Neuron (in vitro differentiated cells): ENCODE measurements around the gene IGDCC3.
A peak's percentile ranks its signal among the peaks of the same experiment; 100 is the strongest.

Experiments used
- H2AFZ ChIP-seq: one replicate; pipeline ENCODE4 v1.6.1; 2013; ENCODE audit warnings: low read depth, mild to moderate bottlenecking, inconsistent platforms, low read length, moderate library complexity
- H3K27me3 ChIP-seq: one replicate; pipeline ENCODE4 v1.6.1; 2013; ENCODE audit warnings: low read length; ENCODE audit not compliant: insufficient read depth
- H3K36me3 ChIP-seq: one replicate; pipeline ENCODE4 v1.6.1; 2013; ENCODE audit warnings: low read length; ENCODE audit not compliant: insufficient read depth
- H3K4me1 ChIP-seq: one replicate; pipeline ENCODE4 v1.6.1; 2013; ENCODE audit warnings: low read length; ENCODE audit not compliant: insufficient read depth
- H3K4me3 ChIP-seq: 2 replicates; pipeline ENCODE4 v1.5.1; 2013; ENCODE audit warnings: mild to moderate bottlenecking, low read length, moderate library complexity
- H3K9me3 ChIP-seq: one replicate; pipeline ENCODE4 v1.6.1; 2013; ENCODE audit warnings: low read length

Gene IGDCC3

GRCh38 chr15:65305776-65306175, 72.0 kb downstream of the IGDCC3 start:
- Histone ChIP-seq H3K9me3 (no peaks in the 10 kb centered on the region), H3K4me3 (no peak overlapping the region), H3K36me3 (no peaks in the 10 kb centered on the region), H3K27me3 (no peaks in the 10 kb centered on the region), H3K4me1 (peaks cover 6% of the 10 kb centered on the region), H2AFZ (no peak overlapping the region)

- Histone ChIP-seq H3K4me1 (peaks cover 6% of the 10 kb centered on the region), H2AFZ (no peak overlapping the region), H3K36me3 (no peaks in the 10 kb centered on the region), H3K9me3 (no peaks in the 10 kb centered on the region), H3K4me3 (no peak overlapping the region), H3K27me3 (no peaks in the 10 kb centered on the region)
Observed at GRCh38 chr15:65305150-65305758, 72.5 kb downstream of the IGDCC3 start.

GRCh38 chr15:65304381-65305149, 73.2 kb downstream of the IGDCC3 start, which contains the start of gene RNU5B-1:
Gene RNU5B-1 (plus strand): TSS chr15:65304677.
- no peaks in the 10 kb centered on the region for H3K36me3 ChIP-seq
- no peaks in the 10 kb centered on the region for H3K27me3 ChIP-seq
- peaks cover 6% of the 10 kb centered on the region for H3K4me1 ChIP-seq
- H3K4me3 ChIP-seq = peak within 1 kb of the TSS; percentile 59
- peak within 1 kb of the TSS; percentile 91 for H2AFZ ChIP-seq
- no peaks in the 10 kb centered on the region for H3K9me3 ChIP-seq

- peak overlapping the region; percentile 91 for H2AFZ ChIP-seq
- H3K9me3 ChIP-seq = no peaks in the 10 kb centered on the region
- no peaks in the 10 kb centered on the region for H3K27me3 ChIP-seq
- no peaks in the 10 kb centered on the region for H3K36me3 ChIP-seq
- H3K4me1 ChIP-seq = peaks cover 6% of the 10 kb centered on the region
- peak overlapping the region; percentile 59 for H3K4me3 ChIP-seq
Observed at GRCh38 chr15:65303687-65304380, 74.0 kb downstream of the IGDCC3 start.

- Histone ChIP-seq H3K36me3 (no peaks in the 10 kb centered on the region), H2AFZ (no peak overlapping the region), H3K4me3 (no peak overlapping the region), H3K4me1 (peaks cover 6% of the 10 kb centered on the region), H3K27me3 (no peaks in the 10 kb centered on the region), H3K9me3 (no peaks in the 10 kb centered on the region)
Observed at GRCh38 chr15:65302061-65302460, 75.7 kb downstream of the IGDCC3 start.

- H3K36me3 ChIP-seq = no peaks in the 10 kb centered on the region
- H3K4me3 ChIP-seq = no peak overlapping the region
- no peaks in the 10 kb centered on the region for H3K27me3 ChIP-seq
- H2AFZ ChIP-seq = no peak overlapping the region
- peaks cover 6% of the 10 kb centered on the region for H3K4me1 ChIP-seq
- no peaks in the 10 kb centered on the region for H3K9me3 ChIP-seq
Observed at GRCh38 chr15:65300924-65301441, 76.8 kb downstream of the IGDCC3 start.

GRCh38 chr15:65298731-65299130, 79.1 kb downstream of the IGDCC3 start:
- Histone ChIP-seq H3K4me3 (no peak overlapping the region), H3K4me1 (peaks cover 5% of the 10 kb centered on the region), H2AFZ (no peak overlapping the region), H3K27me3 (no peaks in the 10 kb centered on the region), H3K9me3 (no peaks in the 10 kb centered on the region), H3K36me3 (no peaks in the 10 kb centered on the region)

- H3K4me1 ChIP-seq = peaks cover 2% of the 10 kb centered on the region
- no peaks in the 10 kb centered on the region for H3K9me3 ChIP-seq
- no peak overlapping the region for H3K4me3 ChIP-seq
- no peak overlapping the region for H2AFZ ChIP-seq
- H3K36me3 ChIP-seq = no peaks in the 10 kb centered on the region
- no peaks in the 10 kb centered on the region for H3K27me3 ChIP-seq
Observed at GRCh38 chr15:65292938-65293518, 84.8 kb downstream of the IGDCC3 start.

- no peaks in the 10 kb centered on the region for H3K9me3 ChIP-seq
- no peak overlapping the region for H2AFZ ChIP-seq
Observed at GRCh38 chr15:65290228-65290627, 87.6 kb downstream of the IGDCC3 start.

GRCh38 chr15:65289261-65289854, 88.4 kb downstream of the IGDCC3 start:
- Histone ChIP-seq H3K9me3 (no peaks in the 10 kb centered on the region), H3K4me1 (peaks cover 14% of the 10 kb centered on the region), H3K27me3 (no peaks in the 10 kb centered on the region), H2AFZ (no peak overlapping the region), H3K36me3 (no peaks in the 10 kb centered on the region), H3K4me3 (no peak overlapping the region)

More at GRCh38 chr15:65290228-65290627, 87.6 kb downstream of the IGDCC3 start:
- Histone ChIP-seq H3K4me3 (no peak overlapping the region), H3K36me3 (no peaks in the 10 kb centered on the region), H3K27me3 (no peaks in the 10 kb centered on the region), H3K4me1 (peaks cover 14% of the 10 kb centered on the region)

- peaks cover 12% of the 10 kb centered on the region for H3K4me1 ChIP-seq
- no peaks in the 10 kb centered on the region for H3K27me3 ChIP-seq
- peak overlapping the region; percentile 38 for H2AFZ ChIP-seq
- H3K36me3 ChIP-seq = peaks cover 3% of the 10 kb centered on the region
- no peak overlapping the region for H3K4me3 ChIP-seq
- no peaks in the 10 kb centered on the region for H3K9me3 ChIP-seq
Observed at GRCh38 chr15:65287520-65287855, 90.3 kb downstream of the IGDCC3 start.

- peak within 1 kb of the TSS; percentile 38 for H2AFZ ChIP-seq
- no peaks in the 10 kb centered on the region for H3K9me3 ChIP-seq
- H3K27me3 ChIP-seq = no peaks in the 10 kb centered on the region
- peak within 1 kb of the TSS; percentile 53 for H3K4me3 ChIP-seq
- peaks cover 3% of the 10 kb centered on the region for H3K36me3 ChIP-seq
- H3K4me1 ChIP-seq = peaks cover 12% of the 10 kb centered on the region
Observed at GRCh38 chr15:65286704-65287519, 90.9 kb downstream of the IGDCC3 start, which contains the start of gene PARP16. Gene PARP16 (minus strand): TSS chr15:65286883. CDS start chr15:65286426, 457 bp downstream.
